HepG2 (cell line): ENCODE measurements around the gene IKZF5. TPM values are rescaled to one million over a fixed set of nuclear protein-coding genes. Genes with fewer than 3 reads are reported as not detected.

Experiments
- ARID4A ChIP-seq: sonication (generic); formaldehyde crosslinking; IDR thresholded peaks from 2 replicates; pipeline ENCODE4 v1.5.0; 2020; ENCODE audit warnings: mild to moderate bottlenecking, missing genetic modification reagents, borderline replicate concordance
- BRD4 ChIP-seq: sonication (generic); formaldehyde crosslinking; IDR thresholded peaks from 2 replicates; pipeline ENCODE4 v1.4.0; 2020; ENCODE audit warnings: missing genetic modification reagents
- CBX1 ChIP-seq: IDR thresholded peaks from one replicate; pipeline ENCODE4 v1.6.1; 2016; ENCODE audit warnings: antibody characterized with exemption, low read depth
- DMAP1 ChIP-seq: IDR thresholded peaks from 2 replicates; pipeline ENCODE4 v1.6.1; 2016
- FOXM1 ChIP-seq: sonication (generic); formaldehyde crosslinking; IDR thresholded peaks from 2 replicates; pipeline ENCODE4 v1.5.0; 2020; ENCODE audit warnings: missing genetic modification reagents
- HCFC1 ChIP-seq: fragments of 150-350 bp; IDR thresholded peaks from 2 replicates; pipeline ENCODE4 v1.6.1; 2014; ENCODE audit warnings: low read depth, low read length
- HNRNPUL1 ChIP-seq: fragments of 200-400 bp; formaldehyde crosslinking; IDR thresholded peaks from 2 replicates; pipeline ENCODE4 v1.6.1; 2017; ENCODE audit warnings: low read depth, mild to moderate bottlenecking, low read length, moderate library complexity
- HOXD1 ChIP-seq: sonication (generic); formaldehyde crosslinking; IDR thresholded peaks from 2 replicates; pipeline ENCODE4 v1.5.0; 2020; ENCODE audit warnings: missing genetic modification reagents
- KMT2B ChIP-seq: IDR thresholded peaks from 2 replicates; pipeline ENCODE4 v1.6.1; 2016; ENCODE audit warnings: missing genetic modification reagents, missing compliant biosample characterization
- MAFF ChIP-seq: IDR thresholded peaks from 2 replicates; pipeline ENCODE4 v1.6.1; 2011; ENCODE audit warnings: low read depth, low read length, improper control_type of control experiment
- PAWR ChIP-seq: sonication (generic); formaldehyde crosslinking; IDR thresholded peaks from 2 replicates; pipeline ENCODE4 v1.4.0; 2020; ENCODE audit warnings: missing genetic modification reagents, mild to moderate bottlenecking, borderline replicate concordance
- SNRNP70 ChIP-seq: fragments of 200-400 bp; formaldehyde crosslinking; IDR thresholded peaks from 2 replicates; pipeline ENCODE4 v1.6.1; 2017; ENCODE audit warnings: mild to moderate bottlenecking, low read depth, low read length, moderate library complexity
- TARDBP ChIP-seq: sonication (generic); formaldehyde crosslinking; IDR thresholded peaks from 2 replicates; pipeline ENCODE4 v1.8.0; 2022; ENCODE audit warnings: mild to moderate bottlenecking, missing genetic modification reagents
- U2AF1 ChIP-seq: fragments of 200-400 bp; formaldehyde crosslinking; optimal IDR thresholded peaks from 2 replicates; pipeline ENCODE3; 2017; ENCODE audit warnings: mild to moderate bottlenecking, low read depth, low read length
- ZFP36L1 ChIP-seq: sonication (generic); formaldehyde crosslinking; IDR thresholded peaks from 2 replicates; pipeline ENCODE4 v1.8.0; 2022; ENCODE audit warnings: mild to moderate bottlenecking, missing genetic modification reagents, moderate library complexity
- ZFP37 ChIP-seq: sonication (generic); formaldehyde crosslinking; IDR thresholded peaks from 2 replicates; pipeline ENCODE4 v1.4.0; 2020; ENCODE audit warnings: missing genetic modification reagents, borderline replicate concordance
- ZNF343 ChIP-seq: sonication (generic); formaldehyde crosslinking; IDR thresholded peaks from 2 replicates; pipeline ENCODE4 v1.4.0; 2020; ENCODE audit warnings: mild to moderate bottlenecking, missing genetic modification reagents
- ZNF431 ChIP-seq: sonication (generic); formaldehyde crosslinking; IDR thresholded peaks from 2 replicates; pipeline ENCODE4 v1.9.0; 2022; ENCODE audit warnings: missing genetic modification reagents, low read depth, mild to moderate bottlenecking, borderline replicate concordance
- ZNF44 ChIP-seq: sonication (generic); formaldehyde crosslinking; IDR thresholded peaks from 2 replicates; pipeline ENCODE4 v1.5.1; 2020; ENCODE audit warnings: mild to moderate bottlenecking, missing genetic modification reagents
- ZNF451 ChIP-seq: sonication (generic); formaldehyde crosslinking; IDR thresholded peaks from 2 replicates; pipeline ENCODE4 v1.5.0; 2020; ENCODE audit warnings: mild to moderate bottlenecking, missing genetic modification reagents
- ZNF687 ChIP-seq: sonication (generic); formaldehyde crosslinking; IDR thresholded peaks from 2 replicates; pipeline ENCODE4 v1.5.1; 2020; ENCODE audit warnings: mild to moderate bottlenecking, missing genetic modification reagents, moderate library complexity
- ZNF816 ChIP-seq: sonication (generic); formaldehyde crosslinking; IDR thresholded peaks from 2 replicates; pipeline ENCODE4 v1.8.0; 2022; ENCODE audit warnings: missing genetic modification reagents, mild to moderate bottlenecking, borderline replicate concordance
- ZNF83 ChIP-seq: sonication (generic); formaldehyde crosslinking; IDR thresholded peaks from 2 replicates; pipeline ENCODE4 v1.4.0; 2020; ENCODE audit warnings: missing genetic modification reagents, mild to moderate bottlenecking, borderline replicate concordance
- polyA plus RNA-seq, 8 experiments: library from polyadenylated mRNA; depleted of rRNA in 3 of 8; stranded (reverse) in 7 of 8; unstranded in 1 of 8; fragments of >200 nt; fragmentation: Illumina TruSeq in 4 of 8; extraction: Trizol in 4 of 8; gene quantifications; 2 replicates each; pipeline versions ENCODE4 v1.2.1 to v1.2.3, GENCODE V29; 2011 to 2016; ENCODE audit warnings: low read depth in 4 of 8, missing spikeins in 1 of 8, mixed read lengths in 1 of 8; ENCODE audit not compliant: insufficient read depth in 1 of 8
- total RNA-seq, 5 experiments: library from RNA; depleted of rRNA; stranded (reverse); fragments of >200 nt; fragmentation: Illumina TruSeq; extraction: Trizol; gene quantifications; 2 replicates each; pipeline ENCODE4 v1.2.3, GENCODE V29; 2016; ENCODE audit warnings: low read depth in 1 of 5

IKZF5 gene
- total and polyA plus RNA-seq, 2 of the 13 experiments (the other 11 are each of a cell fraction or from before 2014, with no cell fraction given), result 3.7 to 12.0 TPM

- TF ChIP-seq ZFP37 (0 out of 2 replicates have a peak, but pooled peaks have one; percentile 54), BRD4 (peak; percentile 40; the same call in 1 of the 2 replicates), ZNF816 (CRISPR knock-in tag) (peak; percentile 72; the same call in 1 of the 2 replicates), FOXM1 (CRISPR knock-in tag) (no peak), MAFF (no peak), ARID4A (CRISPR knock-in tag) (peak; percentile 88), ZNF431 (CRISPR knock-in tag) (peak; percentile 79), SNRNP70 (no peak), ZNF83 (CRISPR knock-in tag) (no peak), ZNF687 (CRISPR knock-in tag) (peak; percentile 91), TARDBP (CRISPR knock-in tag) (peak; percentile 76; the same call in 1 of the 2 replicates), ZFP36L1 (CRISPR knock-in tag) (no peak), PAWR (CRISPR knock-in tag) (0 out of 2 replicates have a peak, but pooled peaks have one; percentile 37), ZNF44 (CRISPR knock-in tag) (no peak), CBX1 (peak; percentile 83), HOXD1 (CRISPR knock-in tag) (peak; percentile 66; the same call in 1 of the 2 replicates), ZNF343 (CRISPR knock-in tag) (peak; percentile 71; the same call in 1 of the 2 replicates), ZNF451 (CRISPR knock-in tag) (peak; percentile 84; the same call in 1 of the 2 replicates), HNRNPUL1 (no peak), KMT2B (CRISPR knock-in tag) (peak; percentile 93; the same call in 1 of the 2 replicates), HCFC1 (peak; percentile 54; the same call in 1 of the 2 replicates), DMAP1 (CRISPR knock-in tag) (peak; percentile 89), U2AF1 (no peak)
These were observed at the start of gene IKZF5, which contains the start of gene ACADSB (continued) for GRCh38 chr10:123008355-123009104.
